Fibroblast of upper back skin (primary cell): Measurements from ENCODE around the gene TUBG1.
"Not testable (repeated sequence)": the region's sequence is repeated elsewhere in the genome, so short reads cannot be mapped to it uniquely, and the experiment has no call there.

Source experiments
- DNase-seq: peaks from one replicate; pipeline ENCODE4 v3.0.0-alpha.2; 2013

The TUBG1 gene

DNA sequence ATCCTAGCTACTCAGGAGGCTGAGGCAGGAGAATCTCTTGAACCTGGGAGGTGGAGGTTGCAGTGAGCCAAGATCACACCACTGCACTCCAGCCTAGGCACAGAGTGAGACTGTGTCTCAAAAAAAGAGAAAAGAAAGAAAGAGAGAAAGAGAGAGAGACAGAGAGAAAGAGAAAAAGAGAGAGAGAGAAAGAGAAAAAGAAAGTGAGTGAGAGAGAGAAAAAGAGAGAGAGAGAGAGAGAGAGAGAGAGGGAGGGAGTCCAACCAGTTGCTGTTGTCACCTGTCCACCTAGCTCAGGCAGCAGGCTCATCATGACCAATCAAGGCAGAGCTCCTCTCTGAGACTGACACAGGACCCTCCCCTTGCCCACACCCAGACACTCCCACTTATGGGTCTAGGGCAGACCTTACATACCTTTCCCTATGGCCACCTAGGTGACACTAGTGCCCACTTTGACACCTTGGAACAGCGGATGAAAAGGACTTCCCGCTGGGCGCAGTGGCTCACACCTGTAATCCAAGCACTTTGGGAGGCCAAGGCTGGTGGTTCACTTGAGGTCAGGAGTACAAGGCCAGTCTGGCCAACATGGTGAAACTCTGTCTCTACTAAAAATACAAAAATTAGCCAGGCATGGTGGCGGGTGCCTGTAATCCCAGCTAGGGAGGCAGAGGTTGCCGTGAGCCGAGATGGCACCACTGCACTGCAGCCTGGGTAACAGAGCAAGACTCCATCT is 17.7 kb downstream of the TUBG1 start:
- not testable (repeated sequence) for DNase-seq

DNA sequence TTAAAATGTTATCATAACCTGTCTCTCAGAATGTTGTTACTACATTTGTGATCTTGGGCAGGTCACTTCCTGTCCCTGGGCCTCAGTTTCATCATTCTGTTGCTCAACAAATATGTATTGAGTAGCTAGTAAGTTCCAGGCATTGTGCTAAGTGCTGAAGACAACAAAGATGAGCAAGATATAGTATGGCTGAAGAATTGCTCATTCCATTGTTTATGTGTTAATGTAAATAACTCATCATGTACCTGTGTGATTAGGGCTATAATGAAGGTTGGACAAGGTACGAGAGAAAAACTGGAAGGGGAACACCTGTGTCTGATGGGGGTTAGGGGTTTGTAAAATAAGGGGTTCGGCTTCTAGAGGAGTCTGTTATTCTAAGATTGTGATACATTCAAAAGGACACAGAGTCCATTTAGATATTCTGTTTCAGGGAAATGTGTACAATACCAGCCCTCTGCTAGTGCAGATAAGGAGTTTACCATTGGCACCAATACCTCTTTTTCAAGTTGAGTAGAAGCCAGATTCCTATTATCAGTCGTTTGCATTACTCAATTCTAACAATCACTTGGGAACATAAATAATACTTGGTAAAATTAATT is 20.0 kb downstream of the TUBG1 start:
- DNase-seq, result no peak

DNA sequence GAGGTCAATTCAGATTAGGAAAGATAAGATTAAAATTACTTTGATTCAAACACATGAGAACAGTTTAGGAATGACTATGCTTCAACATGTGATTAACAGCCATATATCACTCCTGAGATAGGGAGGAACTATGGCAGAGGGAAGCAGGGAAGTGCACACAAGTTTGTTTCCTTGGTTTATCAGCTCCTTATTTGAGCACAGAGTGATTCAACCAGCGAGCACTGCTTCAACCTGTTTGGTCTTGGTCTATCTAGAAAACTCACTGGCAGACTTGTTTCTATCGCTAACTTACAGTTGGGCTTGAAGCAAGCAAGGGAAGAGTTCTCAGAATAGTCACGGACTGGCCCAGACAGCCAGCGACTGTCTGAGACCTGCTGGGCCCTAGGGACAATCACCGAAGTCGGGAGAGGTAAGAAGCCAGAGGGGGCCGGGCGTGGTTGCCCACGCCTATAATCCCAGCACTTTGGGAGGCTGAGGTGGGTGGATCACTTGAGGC is 23.5 kb downstream of the TUBG1 start:
- DNase-seq, result no peak

DNA sequence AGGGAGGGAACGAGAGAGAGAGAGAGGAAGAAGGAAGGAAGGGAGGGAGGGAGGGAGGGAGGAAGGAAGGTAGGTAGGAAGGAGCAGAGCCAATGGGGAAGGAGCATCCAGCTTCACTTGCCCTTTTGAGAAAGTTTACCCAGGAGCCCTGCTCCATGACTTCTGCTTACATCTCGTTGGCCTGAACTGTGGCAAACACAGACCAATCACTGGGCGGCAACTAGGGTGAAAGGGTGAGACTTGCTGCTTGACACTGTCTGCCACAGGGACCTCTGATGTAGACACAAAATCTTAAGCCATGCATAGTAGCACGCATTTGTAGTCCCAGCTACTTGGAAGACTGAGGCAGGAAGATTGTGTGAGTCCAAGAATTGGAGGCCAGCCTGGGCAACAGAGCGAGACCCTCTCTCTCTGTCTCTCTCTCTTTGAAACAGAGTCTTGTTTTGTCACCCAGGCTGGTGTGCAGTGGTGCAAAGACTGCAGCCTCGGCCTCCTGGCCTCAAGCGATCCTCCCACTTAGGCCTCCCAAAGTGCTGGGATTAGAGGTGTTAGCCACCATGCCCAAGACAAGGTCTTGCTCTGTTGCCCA is 30.1 kb downstream of the TUBG1 start:
- no peak for DNase-seq

DNA sequence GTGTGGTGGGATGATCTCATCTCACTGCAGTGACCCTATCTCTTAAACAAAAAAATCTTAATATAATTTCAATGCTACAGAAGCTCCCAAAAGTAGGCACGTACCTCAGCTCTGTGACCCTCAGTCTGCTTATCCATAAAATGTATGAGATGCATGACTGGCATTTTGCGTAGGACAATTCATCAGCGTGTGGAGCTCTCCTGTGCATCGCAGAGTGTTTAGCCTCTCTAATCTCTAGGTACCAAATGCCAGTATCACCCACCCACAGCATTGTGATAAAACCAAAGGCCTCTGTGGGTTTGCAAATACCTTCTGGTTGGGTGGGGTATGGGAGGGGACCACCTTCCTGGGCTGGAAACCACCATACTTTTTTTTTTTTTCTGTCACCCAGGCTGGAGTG is 30.6 kb downstream of the TUBG1 start:
- DNase-seq, result no peak

DNA sequence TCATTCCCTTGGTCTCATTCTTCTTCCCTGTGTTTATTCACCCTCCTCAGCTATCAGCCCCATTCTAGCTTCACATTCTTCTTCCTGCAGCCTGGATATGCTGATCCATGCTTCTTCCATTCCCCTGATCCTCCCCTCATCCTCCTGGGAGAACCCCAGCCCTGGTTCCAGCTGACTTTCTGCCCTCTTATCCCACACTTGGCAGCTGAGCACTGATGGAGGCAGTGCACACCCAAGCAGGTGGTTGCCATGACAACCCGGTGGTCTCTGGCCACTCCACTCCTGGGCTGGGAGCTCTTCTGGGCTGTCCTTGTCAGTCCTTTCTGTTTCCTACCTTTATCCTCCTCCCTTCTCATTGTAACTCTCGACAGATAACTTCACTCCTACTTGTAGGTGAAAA is 32.9 kb downstream of the TUBG1 start:
- DNase-seq, result no peak

DNA sequence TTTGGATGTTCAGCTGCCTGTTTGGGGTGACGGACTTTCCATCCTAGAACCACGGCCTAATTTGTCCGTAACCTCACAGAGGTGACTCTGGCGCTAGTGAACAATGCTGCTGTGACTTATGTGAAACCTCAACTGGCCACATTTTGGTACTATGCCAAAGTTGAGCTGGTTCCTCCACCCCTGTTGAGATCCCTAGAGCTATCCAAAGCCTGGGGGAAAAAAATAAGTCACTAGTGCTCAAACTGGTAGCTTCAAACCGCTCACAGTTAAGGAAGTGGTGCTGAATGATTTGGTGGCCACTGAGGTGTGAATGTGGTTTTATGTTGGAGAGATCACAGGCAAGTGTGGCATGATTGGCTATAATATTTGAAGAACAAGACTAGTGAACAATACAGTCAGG is 38.3 kb downstream of the TUBG1 start:
- DNase-seq, result no peak

DNA sequence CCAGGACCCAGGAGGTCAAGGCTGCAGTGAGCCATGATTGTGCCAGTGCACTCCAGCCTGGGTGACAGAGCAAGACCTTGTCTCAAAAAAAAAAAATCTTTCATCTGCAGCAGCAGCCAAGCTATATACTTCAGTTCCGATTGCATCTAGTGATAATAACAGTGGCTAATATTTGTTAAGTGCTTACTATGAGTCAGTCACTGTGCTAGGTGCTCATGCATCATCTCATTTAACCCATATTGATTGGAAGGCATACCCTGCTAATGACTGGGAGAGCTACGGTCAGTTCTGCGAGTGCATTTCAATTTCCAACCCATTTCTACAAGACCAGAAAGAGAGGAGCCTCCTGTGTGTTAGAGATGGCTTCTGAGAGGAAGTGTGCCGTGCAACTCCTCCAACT is 41.9 kb downstream of the TUBG1 start:
- no peak for DNase-seq

DNA sequence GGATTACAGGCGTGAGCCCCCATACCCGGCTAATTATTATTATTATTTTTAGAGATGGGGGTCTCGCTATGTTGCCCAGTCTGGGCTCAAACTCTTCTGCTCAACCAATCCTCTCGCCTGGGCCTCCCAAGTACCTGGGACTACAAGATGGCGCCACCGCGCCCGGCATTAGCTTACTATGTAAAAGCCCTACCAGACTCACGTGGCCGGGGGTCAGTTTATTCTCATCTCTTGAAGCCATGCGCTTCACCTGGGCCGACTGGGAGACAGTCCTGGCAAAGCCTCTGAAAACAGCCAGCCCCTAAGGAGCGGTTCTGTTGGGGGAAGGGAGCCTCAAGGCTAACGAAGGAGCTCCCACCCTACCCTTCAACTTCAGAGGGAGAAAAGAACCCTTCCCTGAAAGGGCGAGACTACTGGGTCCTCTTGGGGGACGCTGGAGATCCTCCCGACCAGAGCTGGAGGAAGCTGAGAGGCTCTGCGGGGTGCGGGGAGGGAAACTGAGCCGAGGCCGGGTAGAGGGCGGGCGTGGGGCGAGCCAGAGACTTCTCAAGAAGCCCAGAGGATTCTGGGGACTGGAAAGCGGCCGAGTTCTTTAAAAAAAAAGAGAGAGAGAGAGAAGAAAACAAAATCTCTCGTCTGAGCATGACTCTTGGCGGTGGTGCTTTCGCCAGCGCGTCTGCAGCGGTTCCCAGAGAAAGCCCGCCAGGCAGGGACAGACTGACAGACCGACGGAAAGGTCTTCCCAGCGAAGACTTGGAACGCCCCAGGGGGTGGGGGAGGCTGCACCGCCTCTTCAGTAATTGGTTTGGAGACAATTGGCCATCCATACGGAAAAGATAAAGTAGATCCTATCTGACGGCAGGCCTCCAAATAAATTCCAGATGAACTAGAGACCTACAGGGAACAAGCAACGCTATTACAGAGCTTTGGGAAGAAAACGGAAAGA is 44.0 kb downstream of the TUBG1 start:
- DNase-seq, result peak; percentile 81

DNA sequence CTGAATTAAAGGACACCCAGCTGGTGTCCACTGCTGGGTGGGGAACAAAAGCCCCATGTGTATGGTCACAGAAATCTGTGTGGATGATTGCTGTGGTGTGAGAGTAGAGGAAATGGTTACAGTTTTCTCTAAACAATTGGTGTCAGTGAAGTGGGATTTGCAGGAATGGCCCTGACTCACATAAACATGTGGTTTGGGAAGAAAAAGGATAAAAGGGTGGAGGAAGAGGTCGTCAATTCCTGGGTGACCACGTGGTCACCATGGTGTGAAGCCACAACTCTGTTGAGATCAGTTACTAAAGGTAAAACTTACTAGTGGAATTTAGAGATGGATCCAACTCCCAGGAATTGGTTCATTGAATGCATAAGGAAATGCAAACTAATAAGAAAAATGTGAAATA is 46.0 kb downstream of the TUBG1 start:
- DNase-seq, result peak; percentile 77

DNA sequence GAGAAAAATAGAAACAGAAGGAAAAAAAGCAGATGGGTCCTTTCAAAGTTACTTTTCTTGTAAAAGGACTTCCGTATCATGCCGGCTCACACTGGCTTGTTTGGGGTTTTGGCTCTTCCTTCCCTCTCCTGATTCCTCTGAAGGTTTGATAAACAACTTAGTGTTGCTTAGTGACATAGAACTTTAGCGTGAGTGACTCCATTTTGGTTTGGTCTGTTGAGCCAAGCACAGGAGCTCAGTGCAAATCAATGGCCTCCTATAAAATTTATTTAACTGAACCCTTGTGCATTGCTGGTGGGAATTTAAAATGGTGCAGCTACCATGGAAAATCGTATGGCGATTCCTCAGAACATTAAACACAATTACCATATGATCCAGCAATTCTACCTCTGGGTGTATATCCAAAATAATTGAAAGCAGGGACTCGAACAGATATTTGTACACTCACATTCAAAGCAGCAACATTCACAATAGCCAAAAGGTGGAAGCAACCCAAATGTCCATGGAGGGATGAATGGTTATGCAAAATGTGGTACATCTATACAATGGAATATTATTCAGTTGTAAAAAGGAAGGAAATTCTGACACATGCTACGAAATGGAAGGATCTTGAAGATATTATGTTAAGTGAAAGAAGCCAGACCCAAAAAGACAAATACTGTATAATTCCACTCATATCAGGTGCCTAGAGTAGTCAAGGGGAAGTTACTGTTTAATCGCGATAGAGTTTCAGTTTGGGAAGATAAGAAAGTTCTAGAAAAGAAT is 48.5 kb downstream of the TUBG1 start:
- no peak for DNase-seq

DNA sequence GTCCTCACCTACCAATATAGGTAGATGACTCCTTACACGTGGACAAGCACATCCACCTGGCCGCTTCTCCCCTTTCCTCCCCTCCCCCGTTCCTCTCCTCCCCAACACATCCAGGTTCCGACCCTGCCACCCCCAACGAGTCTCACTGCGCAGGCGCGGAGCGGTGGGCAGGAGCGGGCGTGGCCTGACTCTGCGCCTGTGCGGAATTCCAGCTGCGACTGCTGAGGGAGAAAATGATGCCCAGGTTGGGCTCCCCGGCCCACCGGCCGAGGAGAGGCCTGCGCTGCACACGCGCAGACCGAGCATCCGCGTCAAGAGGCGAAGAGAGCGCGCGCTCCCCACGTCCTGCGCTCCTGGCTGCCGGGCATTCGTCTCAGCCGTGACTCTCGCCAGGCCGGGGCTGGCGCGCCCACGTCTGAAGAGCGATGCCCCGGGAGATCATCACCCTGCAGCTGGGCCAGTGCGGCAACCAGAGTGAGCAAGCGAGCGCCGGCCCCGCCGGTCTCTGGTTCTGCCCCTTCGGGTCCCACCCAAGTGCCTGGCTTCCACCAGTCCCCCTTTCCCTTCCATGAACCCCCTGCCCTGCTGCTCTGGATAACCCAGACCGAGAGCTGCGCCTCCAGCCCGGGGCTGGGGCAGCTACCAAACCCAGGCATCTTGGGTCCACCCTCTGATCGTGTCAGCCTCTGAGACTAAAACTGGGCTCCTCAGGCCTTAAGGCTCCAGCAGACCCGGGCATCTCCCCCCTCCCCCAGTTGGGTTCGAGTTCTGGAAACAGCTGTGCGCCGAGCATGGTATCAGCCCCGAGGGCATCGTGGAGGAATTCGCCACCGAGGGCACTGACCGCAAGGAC is 49.8 kb downstream of the TUBG1 start, which contains the start of gene TUBG2:
TSS of gene TUBG2 (plus strand) at position 206 of the 853 bp plus-strand sequence. CDS start at position 426, 220 bp downstream.
- DNase-seq, result peak; percentile 92

DNA sequence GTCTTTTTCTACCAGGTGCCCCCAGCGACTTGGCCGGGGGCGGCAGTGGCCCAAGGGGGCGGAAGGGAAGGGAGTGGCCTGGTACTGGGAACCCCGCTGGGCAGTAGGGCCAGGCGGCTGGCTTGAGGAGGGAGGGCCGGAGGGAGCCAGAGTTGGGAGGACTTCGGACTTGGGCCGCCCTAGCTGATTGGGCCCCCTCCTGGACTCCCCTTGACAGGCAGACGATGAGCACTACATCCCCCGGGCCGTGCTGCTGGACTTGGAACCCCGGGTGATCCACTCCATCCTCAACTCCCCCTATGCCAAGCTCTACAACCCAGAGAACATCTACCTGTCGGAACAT is 50.4 kb downstream of the TUBG1 start:
- DNase-seq, result not testable (repeated sequence)

DNA sequence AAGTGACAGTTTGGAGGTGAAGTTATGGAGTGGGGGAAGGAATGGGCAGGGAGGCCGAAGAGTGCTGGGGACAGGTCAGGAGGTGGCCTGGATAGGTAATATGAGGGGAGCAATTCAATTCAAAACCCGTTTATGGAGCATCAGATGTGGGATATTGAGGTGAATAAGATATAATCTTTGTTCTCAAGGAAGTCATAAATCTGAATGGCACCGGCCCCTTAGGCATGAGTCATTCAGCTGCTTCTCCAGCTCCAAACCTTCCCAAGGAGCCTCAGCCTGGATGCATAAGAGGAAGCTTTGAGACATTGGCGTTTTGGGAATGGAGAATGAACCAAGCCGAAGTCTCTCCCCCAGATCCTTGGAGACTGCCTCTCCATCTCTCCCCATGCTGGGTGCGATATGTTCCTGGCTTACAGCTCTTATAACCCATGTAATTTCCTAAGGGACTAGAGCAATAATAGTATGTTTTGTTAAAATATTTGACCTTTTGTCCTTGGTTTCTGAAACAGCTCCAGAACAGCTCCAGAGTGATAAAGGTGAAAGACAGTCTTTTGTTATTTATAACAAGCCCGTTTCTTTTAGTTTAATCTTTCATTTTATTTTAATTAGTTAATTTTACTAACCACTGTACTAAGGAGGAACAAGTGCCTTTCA is 51.3 kb downstream of the TUBG1 start:
- DNase-seq, result peak; percentile 78
